Stimulated activated CD8-positive, alpha-beta memory T cell treated with anti-CD3 and anti-CD28 coated beads, Interleukin-15, amount 100 ng/mL, for 24 hours (primary cell): Measurements from ENCODE around the gene RAPSN.

ENCODE experiments used
- DNase-seq: peaks from one replicate; pipeline ENCODE4 v3.0.0-alpha.2; 2020; ENCODE audit warnings: low read depth

RAPSN gene

GRCh38 chr11:47389577-47390421, 59.1 kb downstream of the RAPSN start:
- DNase-seq: no peak

GRCh38 chr11:47388697-47389576, 60.0 kb downstream of the RAPSN start:
- no peak for DNase-seq

GRCh38 chr11:47387944-47388696, 60.8 kb downstream of the RAPSN start:
- no peak for DNase-seq
